SK-N-SH treated with all-trans-retinoic acid at 6 μM for 48 hours (cell line): ENCODE measurements around the gene SLC22A17.

ENCODE experiments used
- ARNTL ChIP-seq: fragments of 450-650 bp; formaldehyde crosslinking; IDR thresholded peaks from 2 replicates; pipeline ENCODE4 v1.5.0; 2020; ENCODE audit warnings: low read depth, mild to moderate bottlenecking, moderate library complexity, borderline replicate concordance
- OSR1 ChIP-seq: fragments of 250-450 bp; sonication (Bioruptor Pico); IDR thresholded peaks from 2 replicates; pipeline ENCODE4 v1.8.0; 2022; ENCODE audit warnings: moderate library complexity, mild to moderate bottlenecking, inconsistent platforms
- PATZ1 ChIP-seq: fragments of 250-450 bp; sonication (Bioruptor Pico); IDR thresholded peaks from 2 replicates; pipeline ENCODE4 v1.8.0; 2020; ENCODE audit warnings: mild to moderate bottlenecking, moderate library complexity, borderline replicate concordance
- ZFP3 ChIP-seq: fragments of 250-450 bp; sonication (Bioruptor Pico); IDR thresholded peaks from 2 replicates; pipeline ENCODE4 v1.5.0; 2020; ENCODE audit warnings: mild to moderate bottlenecking, moderate library complexity

GRCh38 chr14:23389396-23389795 lies 36.7 kb upstream of the SLC22A17 start:
- TF ChIP-seq ARNTL (no peak), OSR1 (no peak), ZFP3 (CRISPR knock-in tag) (no peak), PATZ1 (CRISPR knock-in tag) (no peak)
